HG02763 (cell line): ENCODE data around the gene BABAM2.

Experiments
- ATAC-seq: cut with Tn5 transposase; IDR thresholded peaks from one replicate; pipeline ENCODE4 v1.9.1; 2021; ENCODE audit warnings: mild to moderate bottlenecking, moderate library complexity; ENCODE audit not compliant: unreplicated experiment

BABAM2 gene

GRCh38 chr2:28336982-28337627 lies 446.6 kb downstream of the BABAM2 start:
- no peak for ATAC-seq

- ATAC-seq, result no peak
Observed at GRCh38 chr2:28338046-28338817, 447.7 kb downstream of the BABAM2 start.

- no peak for ATAC-seq
Observed at GRCh38 chr2:28338831-28339321, 448.3 kb downstream of the BABAM2 start.

GRCh38 chr2:28339516-28340175 lies 449.1 kb downstream of the BABAM2 start:
- no peak for ATAC-seq

GRCh38 chr2:28340312-28341202 lies 450.0 kb downstream of the BABAM2 start:
- no peak for ATAC-seq

- no peak for ATAC-seq
Observed at GRCh38 chr2:28341208-28341891, 450.8 kb downstream of the BABAM2 start.

- ATAC-seq, result no peak
Observed at GRCh38 chr2:28342081-28342967, 451.8 kb downstream of the BABAM2 start.

GRCh38 chr2:28343184-28343942 lies 452.8 kb downstream of the BABAM2 start:
- no peak for ATAC-seq

- ATAC-seq, result no peak
Observed at GRCh38 chr2:28343971-28344715, 453.6 kb downstream of the BABAM2 start.

GRCh38 chr2:28344756-28345373 lies 454.3 kb downstream of the BABAM2 start:
- no peak for ATAC-seq

- no peak for ATAC-seq
Observed at GRCh38 chr2:28345619-28346018, 455.1 kb downstream of the BABAM2 start.

- ATAC-seq, result no peak
Observed at GRCh38 chr2:28346587-28346986, 456.1 kb downstream of the BABAM2 start.

GRCh38 chr2:28347193-28347592 lies 456.7 kb downstream of the BABAM2 start:
- no peak for ATAC-seq

- no peak for ATAC-seq
Observed at GRCh38 chr2:28347596-28347995, 457.1 kb downstream of the BABAM2 start.

- ATAC-seq, result no peak
Observed at GRCh38 chr2:28348149-28348567, 457.6 kb downstream of the BABAM2 start.

- no peak for ATAC-seq
Observed at GRCh38 chr2:28348921-28349320, 458.4 kb downstream of the BABAM2 start.

GRCh38 chr2:28349546-28350165 lies 459.1 kb downstream of the BABAM2 start:
- no peak for ATAC-seq
